Activated CD4-positive, alpha-beta memory T cell treated with anti-CD3 and anti-CD28 coated beads for 36 hours (primary cell): ENCODE data around the gene PSMD2. TPM values are rescaled to one million over a fixed set of nuclear protein-coding genes. Genes with fewer than 3 reads are reported as not detected.
A peak's percentile ranks its signal among the peaks of the same experiment; 100 is the strongest.
"Not testable (repeated sequence)": the region's sequence is repeated elsewhere in the genome, so short reads cannot be mapped to it uniquely, and the experiment has no call there.

Experiments used
- CTCF ChIA-PET: fragments of 350-600 bp; sonication (Branson Sonifier 250); formaldehyde crosslinking; loops from one replicate; lab custom pipeline; 2021; ENCODE audit warnings: antibody characterized with exemption, inconsistent platforms; lab: Charles Lee
- POLR2A ChIA-PET: fragments of 350-600 bp; sonication (Branson Sonifier 250); formaldehyde crosslinking; loops from one replicate; lab custom pipeline; 2021; ENCODE audit warnings: antibody characterized with exemption; lab: Charles Lee
- DNase-seq: peaks from one replicate; pipeline ENCODE4 v3.0.0-alpha.2; 2020
- H3K27ac Mint-ChIP-seq: one replicate; pipeline ENCODE4 v1.8.0; 2021; ENCODE audit warnings: mixed read lengths
- H3K27me3 Mint-ChIP-seq: one replicate; pipeline ENCODE4 v1.8.0; 2021; ENCODE audit warnings: mixed read lengths
- H3K36me3 Mint-ChIP-seq: one replicate; pipeline ENCODE4 v1.8.0; 2021; ENCODE audit warnings: mixed read lengths
- H3K4me1 Mint-ChIP-seq: one replicate; pipeline ENCODE4 v1.8.0; 2021; ENCODE audit warnings: low read depth, mixed read lengths
- H3K4me3 Mint-ChIP-seq: one replicate; pipeline ENCODE4 v1.8.0; 2021; ENCODE audit warnings: mild to moderate bottlenecking, mixed read lengths
- H3K9me3 Mint-ChIP-seq: one replicate; pipeline ENCODE4 v1.8.0; 2021; ENCODE audit warnings: mixed read lengths
- intact Hi-C: fragments of 100-400 bp; cut with micrococcal nuclease; formaldehyde crosslinking; loops from one replicate; pipeline ENCODE4 v1.15.1; 2023
- total RNA-seq, 2 experiments: library from RNA; stranded (reverse); gene quantifications; one replicate each; pipeline ENCODE4 v1.2.3, GENCODE V29; 2021

Gene PSMD2
- total RNA-seq, 2 experiments from 2014 or later, result 246 to 257 TPM

GRCh38 chr3:184335291-184335660 lies 36.2 kb downstream of the PSMD2 start:
- Mint-ChIP-seq H3K9me3 (no peaks in the 10 kb centered on the region), H3K4me3 (peak overlapping the region; percentile 81), H3K4me1 (peaks cover 54% of the 10 kb centered on the region), H3K27ac (peak overlapping the region; percentile 88), H3K27me3 (no peaks in the 10 kb centered on the region), H3K36me3 (peaks cover 32% of the 10 kb centered on the region)
- ChIA-PET POLR2A (interaction anchor here (0.7 to 1.3 kb wide), 4 partner anchors 8 to 149 kb away, joined by 3 to 5 read pairs (median 3); partner anchors contain the start of gene ABCF3), CTCF (interaction anchor here (0.6 kb wide), 1 partner anchor 19 kb away, joined by 3 read pairs; no protein-coding TSS in a partner anchor)
- no peak for DNase-seq
- intact Hi-C loops, result loop anchor here (1.0 kb wide), 3 partner anchors 10 to 28 kb away; no protein-coding TSS in a partner anchor

- Mint-ChIP-seq H3K4me1 (peaks cover 54% of the 10 kb centered on the region), H3K9me3 (no peaks in the 10 kb centered on the region), H3K36me3 (peaks cover 28% of the 10 kb centered on the region), H3K27me3 (no peaks in the 10 kb centered on the region), H3K27ac (peak overlapping the region; percentile 88), H3K4me3 (peak overlapping the region; percentile 81)
- peak; percentile 89 for DNase-seq
- POLR2A ChIA-PET, result interaction anchor here (0.7 to 1.4 kb wide), 5 partner anchors 9 to 150 kb away, joined by 3 to 10 read pairs (median 3); partner anchors contain the start of gene ABCF3
- intact Hi-C loops, result loop anchor here (1.0 kb wide), 3 partner anchors 11 to 27 kb away; no protein-coding TSS in a partner anchor
- CTCF ChIA-PET, result interaction anchor here (0.6 to 3.3 kb wide), 2 partner anchors 18 kb away, joined by 3 to 23 read pairs; no protein-coding TSS in a partner anchor
These were observed 36.9 kb downstream of the PSMD2 start for GRCh38 chr3:184335661-184336546.

GRCh38 chr3:184336547-184337398 lies 37.7 kb downstream of the PSMD2 start:
- ChIA-PET POLR2A (interaction anchor here (1.4 kb wide), 1 partner anchor 10 kb away, joined by 10 read pairs; no protein-coding TSS in a partner anchor), CTCF (interaction anchor here (1.2 to 3.3 kb wide), 2 partner anchors 18 to 35 kb away, joined by 3 to 23 read pairs; no protein-coding TSS in a partner anchor)
- peak overlapping the region; percentile 77 for H3K27ac Mint-ChIP-seq
- H3K4me1 Mint-ChIP-seq, result peaks cover 54% of the 10 kb centered on the region
- H3K9me3 Mint-ChIP-seq, result no peaks in the 10 kb centered on the region
- H3K27me3 Mint-ChIP-seq, result no peaks in the 10 kb centered on the region
- peak overlapping the region; percentile 81 for H3K4me3 Mint-ChIP-seq
- intact Hi-C loops, result no loop called here
- DNase-seq, result no peak
- peaks cover 19% of the 10 kb centered on the region for H3K36me3 Mint-ChIP-seq

- Mint-ChIP-seq H3K9me3 (no peaks in the 10 kb centered on the region), H3K4me3 (peak within 1 kb of the TSS; percentile 81), H3K4me1 (peaks cover 51% of the 10 kb centered on the region), H3K27ac (peak within 1 kb of the TSS; percentile 77), H3K36me3 (peaks cover 14% of the 10 kb centered on the region), H3K27me3 (no peaks in the 10 kb centered on the region)
- intact Hi-C loops, result no loop called here
- no peak for DNase-seq
- ChIA-PET POLR2A (interaction anchor here (1.4 kb wide), 1 partner anchor 11 kb away, joined by 10 read pairs; no protein-coding TSS in a partner anchor), CTCF (interaction anchor here (1.2 to 3.3 kb wide), 2 partner anchors 17 to 34 kb away, joined by 3 to 23 read pairs; no protein-coding TSS in a partner anchor)
These were observed 38.3 kb downstream of the PSMD2 start, which contains the start of gene FAM131A for GRCh38 chr3:184337399-184337714. FAM131A (plus strand) TSS chr3:184337600; CDS start chr3:184337631, 31 bp downstream.

GRCh38 chr3:184337981-184338380 lies 38.9 kb downstream of the PSMD2 start:
- Mint-ChIP-seq H3K4me3 (no peak overlapping the region), H3K27ac (no peak overlapping the region), H3K9me3 (no peaks in the 10 kb centered on the region), H3K4me1 (peaks cover 44% of the 10 kb centered on the region), H3K27me3 (no peaks in the 10 kb centered on the region), H3K36me3 (peaks cover 8% of the 10 kb centered on the region)
- no peak for DNase-seq
- ChIA-PET CTCF (interaction anchor here (0.6 to 3.3 kb wide), 3 partner anchors 16 to 71 kb away, joined by 3 to 23 read pairs (median 4); no protein-coding TSS in a partner anchor), POLR2A (interaction anchor here (1.1 kb wide), 1 partner anchor 24 kb away, joined by 4 read pairs; no protein-coding TSS in a partner anchor)
- intact Hi-C loops, result no loop called here

GRCh38 chr3:184338511-184338945 lies 39.5 kb downstream of the PSMD2 start:
- intact Hi-C loops, result no loop called here
- Mint-ChIP-seq H3K27me3 (no peaks in the 10 kb centered on the region), H3K36me3 (peaks cover 5% of the 10 kb centered on the region), H3K9me3 (no peaks in the 10 kb centered on the region), H3K4me1 (peaks cover 39% of the 10 kb centered on the region), H3K4me3 (no peak overlapping the region), H3K27ac (no peak overlapping the region)
- POLR2A ChIA-PET, result interaction anchor here (1.1 kb wide), 1 partner anchor 24 kb away, joined by 4 read pairs; no protein-coding TSS in a partner anchor
- CTCF ChIA-PET, result interaction anchor here (0.6 to 3.3 kb wide), 3 partner anchors 10 to 72 kb away, joined by 3 to 23 read pairs (median 4); no protein-coding TSS in a partner anchor
- DNase-seq, result peak; percentile 41

GRCh38 chr3:184339001-184339400 lies 40.0 kb downstream of the PSMD2 start:
- intact Hi-C loops, result no loop called here
- ChIA-PET CTCF (interaction anchor here (1.2 to 3.3 kb wide), 2 partner anchors 10 to 15 kb away, joined by 3 to 23 read pairs; no protein-coding TSS in a partner anchor), POLR2A (interaction anchor here (1.1 kb wide), 1 partner anchor 23 kb away, joined by 4 read pairs; no protein-coding TSS in a partner anchor)
- Mint-ChIP-seq H3K4me1 (peaks cover 34% of the 10 kb centered on the region), H3K27ac (no peak overlapping the region), H3K27me3 (no peaks in the 10 kb centered on the region), H3K4me3 (no peak overlapping the region), H3K36me3 (peaks cover 4% of the 10 kb centered on the region), H3K9me3 (no peaks in the 10 kb centered on the region)
- no peak for DNase-seq

GRCh38 chr3:184339451-184340135 lies 40.6 kb downstream of the PSMD2 start:
- intact Hi-C loops, H3K36me3 Mint-ChIP-seq, H3K27me3 Mint-ChIP-seq, DNase-seq, H3K27ac Mint-ChIP-seq, POLR2A ChIA-PET, H3K9me3 Mint-ChIP-seq, H3K4me3 Mint-ChIP-seq: not testable (repeated sequence)
- CTCF ChIA-PET, result interaction anchor here (1.2 to 3.3 kb wide), 2 partner anchors 9 to 15 kb away, joined by 3 to 23 read pairs; no protein-coding TSS in a partner anchor
- peaks cover 28% of the 10 kb centered on the region for H3K4me1 Mint-ChIP-seq

GRCh38 chr3:184341925-184342324 lies 42.9 kb downstream of the PSMD2 start:
- no peaks in the 10 kb centered on the region for H3K9me3 Mint-ChIP-seq
- CTCF ChIA-PET, result interaction anchor here (2.4 kb wide), 1 partner anchor 13 kb away, joined by 7 read pairs; no protein-coding TSS in a partner anchor
- peaks cover 13% of the 10 kb centered on the region for H3K4me1 Mint-ChIP-seq
- intact Hi-C loops, result no loop called here
- no peak overlapping the region for H3K4me3 Mint-ChIP-seq
- H3K36me3 Mint-ChIP-seq, result peaks cover 2% of the 10 kb centered on the region
- no peak for DNase-seq
- POLR2A ChIA-PET, result no interaction called here
- H3K27me3 Mint-ChIP-seq, result no peaks in the 10 kb centered on the region
- H3K27ac Mint-ChIP-seq, result no peak overlapping the region

- ChIA-PET CTCF (interaction anchor here (2.4 kb wide), 1 partner anchor 11 kb away, joined by 7 read pairs; no protein-coding TSS in a partner anchor), POLR2A (no interaction called here)
- no peak overlapping the region for H3K27ac Mint-ChIP-seq
- DNase-seq, result no peak
- peaks cover 2% of the 10 kb centered on the region for H3K36me3 Mint-ChIP-seq
- intact Hi-C loops, result no loop called here
- no peak overlapping the region for H3K4me3 Mint-ChIP-seq
- peaks cover under 1% of the 10 kb centered on the region for H3K4me1 Mint-ChIP-seq
- no peaks in the 10 kb centered on the region for H3K27me3 Mint-ChIP-seq
- no peaks in the 10 kb centered on the region for H3K9me3 Mint-ChIP-seq
These were observed 44.3 kb downstream of the PSMD2 start for GRCh38 chr3:184343200-184343876.
